Heart right ventricle (tissue), 16 donors: ENCODE data around the gene IBA57. TPM values are rescaled to one million over a fixed set of nuclear protein-coding genes. Genes with fewer than 3 reads are reported as not detected.
"Not testable (repeated sequence)": the region's sequence is repeated elsewhere in the genome, so short reads cannot be mapped to it uniquely, and the experiment has no call there.

Experiments used
- ATAC-seq, 8 donors: fragments of 200-7000 bp; cut with Tn5 transposase; one replicate each; pipeline ENCODE4 v1.9.1; 2020; ENCODE audit warnings: mild to moderate bottlenecking in 8 of 8, moderate library complexity in 8 of 8, moderate number of reproducible peaks in 1 of 8
- DNase-seq, 2 donors: peaks; one replicate each; pipeline ENCODE4 v3.0.0-alpha.2; 2020
- H3K27ac ChIP-seq, 10 donors: fragments of 200-600 bp; sonication (generic) in 2 of 10; one replicate each; pipeline versions ENCODE4 v1.5.0 to v1.8.0; 2020 to 2022; ENCODE audit warnings: mild to moderate bottlenecking in 3 of 10
- H3K27me3 ChIP-seq, 7 donors: fragments of 200-600 bp; one replicate each; pipeline ENCODE4 v1.8.0; 2021 to 2022; ENCODE audit warnings: mild to moderate bottlenecking in 2 of 7
- H3K36me3 ChIP-seq, 9 donors: fragments of 200-600 bp; sonication (generic) in 1 of 9; one replicate each; pipeline versions ENCODE4 v1.5.0 to v1.8.0; 2020 to 2022; ENCODE audit warnings: mild to moderate bottlenecking in 2 of 9
- H3K4me1 ChIP-seq, 9 donors: fragments of 200-600 bp; sonication (generic) in 1 of 9; one replicate each; pipeline versions ENCODE4 v1.5.0 to v1.8.0; 2020 to 2022; ENCODE audit warnings: mild to moderate bottlenecking in 4 of 9
- H3K4me3 ChIP-seq, 10 donors: fragments of 200-600 bp; sonication (generic) in 2 of 10; one replicate each; pipeline versions ENCODE4 v1.5.0 to v1.8.0; 2020 to 2022; ENCODE audit warnings: mild to moderate bottlenecking in 7 of 10, moderate library complexity in 2 of 10
- H3K9me3 ChIP-seq, 11 donors: fragments of 200-600 bp in 10 of 11; sonication (generic) in 2 of 11; one replicate each; pipeline versions ENCODE4 v1.5.0 to v1.8.0; 2013 to 2022; ENCODE audit warnings: mild to moderate bottlenecking in 2 of 11, control low read depth in 1 of 11, moderate library complexity in 1 of 11
- WGBS, 2 donors: extraction: QIAGEN DNeasy Blood & Tissue Kit; methylation state at CpG; one replicate each; pipeline ENCODE4 v1.1.7; 2013; ENCODE audit warnings: inconsistent platforms in 1 of 2; 5-methylcytosine and 5-hydroxymethylcytosine counted together
- intact Hi-C, 10 donors: fragments of 100-400 bp; cut with DNase I; formaldehyde crosslinking; loops; one replicate each; pipeline versions ENCODE4 v1.11.1 to v1.14.2; 2022
- polyA plus RNA-seq, 2 donors: library from polyadenylated mRNA; stranded (reverse); fragments of 200-250 nt; gene quantifications; one replicate each; pipeline ENCODE4 v1.2.3, GENCODE V29; 2013
- total RNA-seq, 10 donors: library from RNA; stranded (reverse); fragmentation: NEBNext Ultra II Directional in 3 of 10; extraction: Animal tissue kit (Norgen Biotek cat#: 25700) in 3 of 10; gene quantifications; one replicate each; pipeline versions ENCODE4 v1.2.1 to v1.2.4, GENCODE V29; 2021 to 2023
- TF ChIP-seq, protein P1 (sequence below), 9 donors: fragments of 200-600 bp; sonication (generic) in 2 of 9; IDR thresholded peaks; one replicate each; pipeline versions ENCODE4 v1.5.0 to v1.8.0; 2021 to 2022; ENCODE audit warnings: antibody characterized with exemption in 9 of 9, mild to moderate bottlenecking in 5 of 9, moderate library complexity in 1 of 9
- donor health status: Arrhythmogenic right ventricular cardiomyopathy.
- donor health status: ischemic (EF 13 %, LVEDD 7.1; RV severe dilation, severe dysfunction).
- donor health status: healthy with polysubstance abuse.
- donor health status: DM: no; HTN: yes; CAD: no.
- donor health status: DM: no; HTN: no; CAD: no.
- donor health status: ischemic (EF 25% LVEDD 6.9; RV normal size, moderate dysfunction).
- donor health status: ischemic (EF 25% LVEDD 5.7; RV mildly dilated, moderate dysfunction).
- donor health status: healthy.
- donor health status: DM: yes; HTN: yes; CAD: no.
- donor health status: Ischemic cardiomyopathy.
- donor health status: ischemic (EF 35%, LVEDD 5.7; RV mildly dilated, moderate dysfunction).
- donor health status: nonischemic (EF 11% LVEDD 7.7; RV severe dilation, severe dysfunction).
- donor health status: DM: yes; HTN: yes; CAD: no.
- donor health status: PGD.
- donor health status: ischemic (EF 29% LVEDD 5.4; RV normal size, mild dysfunction).
- donor health status: nonischemic (EF 23%, LVEDD 6.1; RV moderate dilation, normal function).

The IBA57 gene
- total and polyA plus RNA-seq, 12 donors = 2.8 to 20.3 (median 16.1) TPM

DNA sequence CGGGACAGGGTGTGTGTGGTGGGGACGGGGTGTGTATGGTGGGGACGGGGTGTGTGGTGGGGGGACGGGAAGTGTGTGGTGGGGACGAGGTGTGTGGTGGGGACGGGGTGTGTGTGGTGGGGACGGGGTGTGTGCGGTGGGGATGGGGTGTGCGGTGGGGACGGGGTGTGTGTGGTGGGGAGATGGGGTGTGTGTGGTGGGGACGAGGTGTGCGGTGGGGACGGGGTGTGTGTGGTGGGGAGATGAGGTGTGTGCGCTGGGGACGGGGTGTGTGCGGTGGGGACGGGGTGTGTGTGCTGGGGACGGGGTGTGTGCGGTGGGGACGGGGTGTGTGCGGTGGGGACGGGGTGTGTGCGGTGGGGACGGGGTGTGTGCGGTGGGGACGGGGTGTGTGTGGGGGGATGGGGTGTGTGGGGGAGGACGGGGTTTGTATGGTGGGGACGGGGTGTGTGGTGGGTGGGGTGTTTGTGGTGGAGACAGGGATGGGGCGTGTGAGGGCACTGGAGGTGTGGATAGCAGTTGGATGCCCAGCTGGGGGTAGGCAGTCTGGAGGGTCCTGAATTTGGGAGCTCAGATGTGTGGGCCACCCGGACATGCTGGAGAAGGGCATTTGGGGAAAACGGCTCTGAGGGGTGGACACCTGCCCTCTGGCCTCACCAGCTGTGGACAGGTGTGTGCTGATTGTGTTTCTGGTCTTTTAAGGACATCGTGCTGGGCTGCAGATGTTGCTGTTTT, 16.9 kb downstream of the IBA57 start:
- TF ChIP-seq, protein P1, sequence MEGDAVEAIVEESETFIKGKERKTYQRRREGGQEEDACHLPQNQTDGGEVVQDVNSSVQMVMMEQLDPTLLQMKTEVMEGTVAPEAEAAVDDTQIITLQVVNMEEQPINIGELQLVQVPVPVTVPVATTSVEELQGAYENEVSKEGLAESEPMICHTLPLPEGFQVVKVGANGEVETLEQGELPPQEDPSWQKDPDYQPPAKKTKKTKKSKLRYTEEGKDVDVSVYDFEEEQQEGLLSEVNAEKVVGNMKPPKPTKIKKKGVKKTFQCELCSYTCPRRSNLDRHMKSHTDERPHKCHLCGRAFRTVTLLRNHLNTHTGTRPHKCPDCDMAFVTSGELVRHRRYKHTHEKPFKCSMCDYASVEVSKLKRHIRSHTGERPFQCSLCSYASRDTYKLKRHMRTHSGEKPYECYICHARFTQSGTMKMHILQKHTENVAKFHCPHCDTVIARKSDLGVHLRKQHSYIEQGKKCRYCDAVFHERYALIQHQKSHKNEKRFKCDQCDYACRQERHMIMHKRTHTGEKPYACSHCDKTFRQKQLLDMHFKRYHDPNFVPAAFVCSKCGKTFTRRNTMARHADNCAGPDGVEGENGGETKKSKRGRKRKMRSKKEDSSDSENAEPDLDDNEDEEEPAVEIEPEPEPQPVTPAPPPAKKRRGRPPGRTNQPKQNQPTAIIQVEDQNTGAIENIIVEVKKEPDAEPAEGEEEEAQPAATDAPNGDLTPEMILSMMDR (IDR thresholded peaks at IDR 0.05) = no peak
- H3K27me3 ChIP-seq = no peaks in the 10 kb centered on the region
- 96 to 97% methylated on average over 19 to 32 of the region's 32 CpGs for WGBS, 2 donors
- peaks cover 0 to 14% (median 0%) of the 10 kb centered on the region in 9 donors for H3K36me3 ChIP-seq
- H3K27ac ChIP-seq = no peak overlapping the region
- intact Hi-C loops = no loop called here
- H3K9me3 ChIP-seq = no peaks in the 10 kb centered on the region
- no peak overlapping the region for H3K4me3 ChIP-seq
- H3K4me1 ChIP-seq = peaks cover 0 to 15% (median 0%) of the 10 kb centered on the region in 9 donors
- ATAC-seq (no peak), DNase-seq (no peak)

DNA sequence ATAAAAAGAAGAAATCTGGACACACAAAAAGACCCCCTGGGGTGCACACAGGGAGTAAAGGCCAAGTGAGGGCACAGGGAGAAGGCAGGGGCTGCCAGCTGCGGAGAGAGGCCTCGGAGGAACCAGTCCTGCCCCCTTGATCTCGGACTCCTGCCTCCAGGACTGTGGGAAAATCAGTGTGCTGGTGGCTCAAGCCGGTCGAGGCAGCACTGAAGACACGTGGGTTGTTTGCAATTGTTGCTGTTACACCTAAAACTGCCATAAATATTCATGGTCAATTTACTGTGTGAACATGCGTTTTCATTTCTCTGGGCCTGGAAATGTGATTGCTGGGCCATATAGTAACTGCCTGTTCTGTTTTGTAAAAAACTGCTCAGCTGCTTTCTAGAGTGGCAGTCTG, 18.5 kb downstream of the IBA57 start:
- no peak overlapping the region for H3K4me3 ChIP-seq

DNA sequence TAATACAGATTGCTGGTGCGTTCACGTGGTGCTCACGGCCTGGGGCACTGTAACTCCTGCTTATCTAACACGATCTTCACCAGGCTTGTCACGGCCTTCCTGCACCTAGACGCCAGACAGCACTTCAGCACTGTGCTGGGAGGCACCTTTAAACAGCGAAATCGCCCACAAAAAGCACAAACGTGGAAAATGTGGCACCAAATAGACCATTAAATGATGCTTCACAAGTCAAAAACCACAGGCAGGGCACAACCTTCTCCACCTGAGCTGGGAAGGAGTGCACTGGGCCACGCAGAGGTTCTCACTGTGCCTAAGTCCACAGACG, 20.0 kb downstream of the IBA57 start:
- DNase-seq (no peak), ATAC-seq (no peak)
- 75 to 77% methylated on average over 11 of the region's 11 CpGs for WGBS, 2 donors
- Histone ChIP-seq H3K9me3 (peaks cover 0 to 14% (median 0%) of the 10 kb centered on the region in 11 donors), H3K36me3 (peaks cover 0 to 7% (median 0%) of the 10 kb centered on the region in 9 donors), H3K4me1 (peaks cover 0 to 8% (median 0%) of the 10 kb centered on the region in 9 donors), H3K4me3 (no peak overlapping the region), H3K27me3 (no peaks in the 10 kb centered on the region), H3K27ac (no peak overlapping the region)
- TF ChIP-seq, protein P1 (IDR thresholded peaks at IDR 0.05) = no peak
- intact Hi-C loops = no loop called here

More for the DNA sequence above, 18.5 kb downstream of the IBA57 start:
- ATAC-seq (no peak), DNase-seq (no peak)
- TF ChIP-seq, protein P1 (IDR thresholded peaks at IDR 0.05) = no peak
- H3K27ac ChIP-seq = no peak overlapping the region
- H3K9me3 ChIP-seq = peaks cover 0 to 14% (median 0%) of the 10 kb centered on the region in 11 donors
- 85 to 88% methylated on average over 7 of the region's 7 CpGs for WGBS, 2 donors
- peaks cover 0 to 8% (median 0%) of the 10 kb centered on the region in 9 donors for H3K4me1 ChIP-seq
- intact Hi-C loops = no loop called here
- peaks cover 0 to 7% (median 0%) of the 10 kb centered on the region in 9 donors for H3K36me3 ChIP-seq
- no peaks in the 10 kb centered on the region for H3K27me3 ChIP-seq

DNA sequence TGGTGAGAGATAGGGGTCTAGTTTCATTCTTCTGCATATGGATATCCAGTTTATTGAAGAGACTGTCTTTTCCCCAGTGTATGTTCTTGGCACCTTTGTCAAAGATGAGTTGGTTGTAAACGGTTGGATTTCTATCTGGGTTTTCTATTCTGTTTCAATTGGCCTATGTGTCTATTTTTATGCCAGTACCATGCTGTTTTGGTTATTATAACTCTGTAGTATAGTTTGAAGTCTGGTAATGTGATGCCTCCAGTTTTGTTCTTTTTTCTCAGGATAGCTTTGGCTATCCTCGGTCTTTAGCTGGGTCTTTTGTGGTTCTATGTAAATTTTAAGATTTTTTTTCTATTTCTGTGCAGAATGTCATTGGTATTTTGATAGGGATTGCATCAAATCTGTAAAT, 22.6 kb downstream of the IBA57 start:
- DNase-seq, ATAC-seq, H3K27ac ChIP-seq, H3K4me1 ChIP-seq, H3K36me3 ChIP-seq, intact Hi-C loops, H3K27me3 ChIP-seq, H3K4me3 ChIP-seq: not testable (repeated sequence)
- 88% methylated on average over 2 of the region's 2 CpGs for WGBS, 2 donors
- peaks cover 0 to 14% (median 0%) of the 10 kb centered on the region in 11 donors for H3K9me3 ChIP-seq

DNA sequence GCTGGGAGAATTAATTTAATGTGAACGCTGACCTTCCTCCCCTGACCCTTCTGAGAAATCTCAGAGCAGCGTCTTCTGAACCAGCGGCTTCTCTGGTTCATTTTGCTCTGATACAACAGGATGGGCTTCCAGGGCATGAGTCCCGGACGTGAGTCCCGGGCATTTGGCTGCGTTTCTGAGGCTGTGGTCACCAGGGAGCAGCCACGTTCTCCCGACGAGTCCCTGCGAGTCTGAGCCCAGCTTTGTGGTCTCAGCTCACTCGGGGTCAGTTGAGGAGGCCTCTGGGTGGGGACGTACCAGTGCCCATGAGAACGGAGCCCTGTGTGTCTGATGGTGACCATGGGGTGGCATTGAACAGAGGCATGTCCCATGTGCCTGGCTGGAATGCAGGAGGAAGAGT, 24.6 kb downstream of the IBA57 start:
- H3K4me1 ChIP-seq = peaks cover 0 to 8% (median 0%) of the 10 kb centered on the region in 9 donors
- WGBS, 2 donors = 90 to 92% methylated on average over 14 of the region's 14 CpGs
- no peak overlapping the region for H3K27ac ChIP-seq
- no peaks in the 10 kb centered on the region for H3K27me3 ChIP-seq
- ATAC-seq (no peak), DNase-seq (no peak)
- peaks cover 0 to 14% (median 0%) of the 10 kb centered on the region in 11 donors for H3K9me3 ChIP-seq
- no peak overlapping the region for H3K4me3 ChIP-seq
- H3K36me3 ChIP-seq = peaks cover 0 to 7% (median 0%) of the 10 kb centered on the region in 9 donors
- TF ChIP-seq, protein P1 (IDR thresholded peaks at IDR 0.05) = no peak
- intact Hi-C loops = no loop called here
